Breast epithelium (tissue), 3 donors: ENCODE data around the gene SCN5A.

Experiments
- POLR2A ChIP-seq: fragments of 450-650 bp; IDR thresholded peaks from one replicate; pipeline ENCODE4 v1.6.1; 2016; ENCODE audit warnings: antibody characterized with exemption, mild to moderate bottlenecking, moderate library complexity
- POLR2AphosphoS5 ChIP-seq, 3 donors: sonication (generic); formaldehyde crosslinking; IDR thresholded peaks; one replicate each; pipeline ENCODE4 v1.6.1; 2017; ENCODE audit warnings: antibody characterized with exemption in 3 of 3
- TF ChIP-seq, protein P1 (sequence below), 3 donors: fragments of 450-650 bp; IDR thresholded peaks; one replicate each; pipeline ENCODE4 v1.5.1; 2016 to 2017; ENCODE audit warnings: antibody characterized with exemption in 3 of 3, mild to moderate bottlenecking in 3 of 3, moderate library complexity in 3 of 3

- TF ChIP-seq POLR2AphosphoS5 (IDR thresholded peaks at IDR 0.05) (no peak), POLR2A (no peak)
- TF ChIP-seq, protein P1, sequence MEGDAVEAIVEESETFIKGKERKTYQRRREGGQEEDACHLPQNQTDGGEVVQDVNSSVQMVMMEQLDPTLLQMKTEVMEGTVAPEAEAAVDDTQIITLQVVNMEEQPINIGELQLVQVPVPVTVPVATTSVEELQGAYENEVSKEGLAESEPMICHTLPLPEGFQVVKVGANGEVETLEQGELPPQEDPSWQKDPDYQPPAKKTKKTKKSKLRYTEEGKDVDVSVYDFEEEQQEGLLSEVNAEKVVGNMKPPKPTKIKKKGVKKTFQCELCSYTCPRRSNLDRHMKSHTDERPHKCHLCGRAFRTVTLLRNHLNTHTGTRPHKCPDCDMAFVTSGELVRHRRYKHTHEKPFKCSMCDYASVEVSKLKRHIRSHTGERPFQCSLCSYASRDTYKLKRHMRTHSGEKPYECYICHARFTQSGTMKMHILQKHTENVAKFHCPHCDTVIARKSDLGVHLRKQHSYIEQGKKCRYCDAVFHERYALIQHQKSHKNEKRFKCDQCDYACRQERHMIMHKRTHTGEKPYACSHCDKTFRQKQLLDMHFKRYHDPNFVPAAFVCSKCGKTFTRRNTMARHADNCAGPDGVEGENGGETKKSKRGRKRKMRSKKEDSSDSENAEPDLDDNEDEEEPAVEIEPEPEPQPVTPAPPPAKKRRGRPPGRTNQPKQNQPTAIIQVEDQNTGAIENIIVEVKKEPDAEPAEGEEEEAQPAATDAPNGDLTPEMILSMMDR (IDR thresholded peaks at IDR 0.05) = no peak
Observed at GRCh38 chr3:38646062-38646461, 3.4 kb downstream of the SCN5A start.
